GM23338 (cell line): ENCODE results near the gene OTOG. TPM values are rescaled to one million over a fixed set of nuclear protein-coding genes. Genes with fewer than 3 reads are reported as not detected.

Experiments
- ATAC-seq: fragments of 200-7000 bp; cut with Tn5 transposase; 3 replicates; pipeline ENCODE4 v1.9.1; 2020
- DNase-seq: peaks from one replicate; pipeline ENCODE4 v3.0.0-alpha.2; 2015; ENCODE audit warnings: low spot score
- H2AFZ ChIP-seq: fragments of 200-600 bp; sonication (generic); 2 replicates; pipeline ENCODE4 v1.8.0; 2016; ENCODE audit warnings: antibody characterized with exemption, mild to moderate bottlenecking, moderate library complexity
- H3F3A ChIP-seq: fragments of 200-600 bp; sonication (generic); replicated peaks from 2 replicates; pipeline ENCODE4 v1.8.0; 2017; ENCODE audit warnings: antibody characterized with exemption, mixed run types, low read depth
- H3K27ac ChIP-seq: fragments of 200-600 bp; sonication (generic); 2 replicates; pipeline ENCODE4 v1.6.1; 2016; ENCODE audit warnings: low read depth
- H3K27me3 ChIP-seq: fragments of 200-600 bp; sonication (generic); 2 replicates; pipeline ENCODE4 v1.8.0; 2016; ENCODE audit warnings: mild to moderate bottlenecking, mixed run types, moderate library complexity; ENCODE audit not compliant: insufficient read depth
- H3K36me3 ChIP-seq: fragments of 200-600 bp; sonication (generic); 2 replicates; pipeline ENCODE4 v1.8.0; 2016; ENCODE audit warnings: mild to moderate bottlenecking; ENCODE audit not compliant: insufficient read depth
- H3K4me1 ChIP-seq: fragments of 200-600 bp; sonication (generic); 2 replicates; pipeline ENCODE4 v1.8.0; 2016; ENCODE audit warnings: mild to moderate bottlenecking, moderate library complexity; ENCODE audit not compliant: insufficient read depth
- H3K4me2 ChIP-seq: fragments of 200-600 bp; sonication (generic); 2 replicates; pipeline ENCODE4 v1.7.1; 2017; ENCODE audit warnings: mixed run types
- H3K4me3 ChIP-seq: fragments of 200-600 bp; sonication (generic); 2 replicates; pipeline ENCODE4 v1.6.1; 2016; ENCODE audit warnings: mixed run types
- H3K79me2 ChIP-seq: fragments of 200-600 bp; sonication (generic); replicated peaks from 2 replicates; pipeline ENCODE4 v1.8.0; 2017; ENCODE audit warnings: mild to moderate bottlenecking; ENCODE audit not compliant: insufficient read depth
- H3K9me2 ChIP-seq: fragments of 200-600 bp; sonication (generic); 2 replicates; pipeline ENCODE4 v1.8.0; 2017; ENCODE audit not compliant: insufficient read depth
- H4K20me1 ChIP-seq: fragments of 200-600 bp; sonication (generic); replicated peaks from 2 replicates; pipeline ENCODE4 v1.8.0; 2017; ENCODE audit warnings: mild to moderate bottlenecking; ENCODE audit not compliant: insufficient read depth
- H3K27ac Mint-ChIP-seq: 2 replicates; pipeline ENCODE4 v1.8.0; 2020; ENCODE audit warnings: inconsistent platforms, mild to moderate bottlenecking, moderate library complexity, mixed read lengths
- H3K27me3 Mint-ChIP-seq: 3 replicates; pipeline ENCODE4 v1.8.0; 2022; ENCODE audit warnings: low read depth, mild to moderate bottlenecking, moderate library complexity, mixed read lengths, inconsistent platforms; ENCODE audit not compliant: insufficient read depth, poor library complexity
- H3K36me3 Mint-ChIP-seq: 3 replicates; pipeline ENCODE4 v1.8.0; 2021; ENCODE audit warnings: low read depth, mild to moderate bottlenecking, inconsistent platforms, moderate library complexity, mixed read lengths
- H3K4me1 Mint-ChIP-seq: 3 replicates; pipeline ENCODE4 v1.8.0; 2020; ENCODE audit warnings: mild to moderate bottlenecking, inconsistent platforms, mixed read lengths
- H3K4me3 Mint-ChIP-seq: 3 replicates; pipeline ENCODE4 v1.8.0; 2021; ENCODE audit warnings: moderate library complexity, mild to moderate bottlenecking, inconsistent platforms, mixed read lengths
- H3K9me3 Mint-ChIP-seq: 3 replicates; pipeline ENCODE4 v1.8.0; 2020; ENCODE audit warnings: moderate library complexity, mild to moderate bottlenecking, inconsistent platforms, mixed read lengths
- CREB1 ChIP-seq: fragments of 250-450 bp; sonication (Bioruptor Pico); IDR thresholded peaks from 2 replicates; pipeline ENCODE4 v1.5.0; 2020; ENCODE audit warnings: low read depth, mild to moderate bottlenecking, moderate library complexity
- EZH2 ChIP-seq: fragments of 200-600 bp; sonication (generic); IDR thresholded peaks from one replicate; pipeline ENCODE4 v1.8.0; 2017; ENCODE audit warnings: antibody characterized with exemption, mild to moderate bottlenecking, low read depth; ENCODE audit not compliant: unreplicated experiment
- EZH2phosphoT487 ChIP-seq: fragments of 200-600 bp; sonication (generic); IDR thresholded peaks from one replicate; pipeline ENCODE4 v1.8.1; 2018; ENCODE audit warnings: antibody characterized with exemption; ENCODE audit not compliant: unreplicated experiment
- JUNB ChIP-seq: IDR thresholded peaks from one replicate; pipeline ENCODE4 v1.6.1; 2016; ENCODE audit warnings: antibody characterized with exemption; ENCODE audit not compliant: unreplicated experiment
- NANOG ChIP-seq: IDR thresholded peaks from 2 replicates; pipeline ENCODE4 v1.6.1; 2016; ENCODE audit warnings: antibody characterized with exemption, borderline replicate concordance
- POLR2AphosphoS5 ChIP-seq: IDR thresholded peaks from 2 replicates; pipeline ENCODE4 v1.6.1; 2016; ENCODE audit warnings: antibody characterized with exemption, low read depth
- STAT1 ChIP-seq: IDR thresholded peaks from one replicate; pipeline ENCODE4 v1.6.1; 2016; ENCODE audit warnings: antibody characterized with exemption; ENCODE audit not compliant: unreplicated experiment
- ZNF114 ChIP-seq: fragments of 250-450 bp; sonication (Bioruptor Pico); IDR thresholded peaks from 2 replicates; pipeline ENCODE4 v1.5.0; 2020; ENCODE audit warnings: mild to moderate bottlenecking, moderate library complexity
- ZNF331 ChIP-seq: fragments of 250-450 bp; sonication (Bioruptor Pico); IDR thresholded peaks from 2 replicates; pipeline ENCODE4 v1.5.0; 2020; ENCODE audit warnings: low read depth, mild to moderate bottlenecking, moderate library complexity
- polyA plus RNA-seq: library from polyadenylated mRNA; unstranded; fragments of >200 nt; fragmentation: Nextera tagmentation; extraction: Ambion mirVana; gene quantifications from 2 replicates; pipeline ENCODE4 v1.2.1, GENCODE V29; 2016
- total RNA-seq: library from RNA; depleted of rRNA; stranded (reverse); fragments of >200 nt; shearing (Covaris generic); gene quantifications from 2 replicates; pipeline ENCODE4 v1.2.3, GENCODE V29; 2014
- TF ChIP-seq, protein P1 (sequence below), 2 experiments: fragments of 200-600 bp in 1 of 2; sonication (generic) in 1 of 2; conservative IDR thresholded peaks; 2 replicates each; pipeline versions ENCODE4 v1.5.1 to v1.6.1; 2016 to 2017; ENCODE audit warnings: antibody characterized with exemption in 2 of 2, low read depth in 2 of 2, mild to moderate bottlenecking in 2 of 2, moderate library complexity in 1 of 2
- TF ChIP-seq, protein P2 (sequence below): IDR thresholded peaks from 2 replicates; pipeline ENCODE4 v1.6.1; 2016; ENCODE audit warnings: antibody characterized with exemption
- TF ChIP-seq, protein P3 (sequence below): fragments of 250-450 bp; sonication (Bioruptor Pico); IDR thresholded peaks from 2 replicates; pipeline ENCODE4 v1.5.0; 2020; ENCODE audit warnings: mild to moderate bottlenecking, moderate library complexity
- TF ChIP-seq, protein P4 (sequence below): IDR thresholded peaks from one replicate; pipeline ENCODE4 v1.6.1; 2018; ENCODE audit warnings: antibody characterized with exemption; ENCODE audit not compliant: unreplicated experiment

OTOG gene
- total and polyA plus RNA-seq, 2 experiments from 2014 or later = 0.40 to 0.52 TPM

DNA sequence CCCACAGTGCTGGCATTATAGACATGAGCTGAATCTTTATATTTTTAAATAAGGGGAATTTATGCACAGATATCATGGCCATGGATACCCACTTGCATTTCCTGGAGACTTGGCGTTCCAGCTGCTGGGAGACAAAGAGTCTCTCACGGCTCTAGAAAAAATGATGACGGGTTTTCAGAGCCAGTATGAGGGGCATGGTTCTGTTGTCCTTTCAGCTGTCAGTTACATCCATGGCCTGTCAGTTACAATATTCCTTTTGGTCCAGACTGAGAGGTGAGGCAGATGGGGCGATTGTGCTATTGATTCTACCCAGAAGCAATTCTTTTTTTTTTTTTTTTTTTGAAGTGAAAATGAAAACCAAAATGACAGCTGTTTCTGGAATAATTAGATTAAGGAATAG is 32.6 kb upstream of the OTOG start:
- Histone ChIP-seq H2AFZ (no peak overlapping the region), H3K4me2 (no peak overlapping the region), H3K27ac (no peak overlapping the region), H3F3A (no peaks in the 10 kb centered on the region), H3K9me2 (no peaks in the 10 kb centered on the region), H4K20me1 (no peaks in the 10 kb centered on the region), H3K79me2 (no peaks in the 10 kb centered on the region), H3K36me3 (no peaks in the 10 kb centered on the region), H3K27me3 (no peaks in the 10 kb centered on the region), H3K4me1 (peaks cover 12% of the 10 kb centered on the region; the same call in 1 of the 2 replicates), H3K4me3 (no peak overlapping the region)
- Mint-ChIP-seq H3K4me3 (no peak overlapping the region), H3K27me3 (peaks cover 2% of the 10 kb centered on the region), H3K27ac (no peak overlapping the region), H3K9me3 (no peaks in the 10 kb centered on the region), H3K36me3 (no peaks in the 10 kb centered on the region; the same call in 2 of the 3 replicates), H3K4me1 (peaks cover 27% of the 10 kb centered on the region)
- DNase-seq (no peak), ATAC-seq (no peak)
- TF ChIP-seq EZH2phosphoT487 = no peak
- no peak for TF ChIP-seq ZNF114
- TF ChIP-seq, protein P1, sequence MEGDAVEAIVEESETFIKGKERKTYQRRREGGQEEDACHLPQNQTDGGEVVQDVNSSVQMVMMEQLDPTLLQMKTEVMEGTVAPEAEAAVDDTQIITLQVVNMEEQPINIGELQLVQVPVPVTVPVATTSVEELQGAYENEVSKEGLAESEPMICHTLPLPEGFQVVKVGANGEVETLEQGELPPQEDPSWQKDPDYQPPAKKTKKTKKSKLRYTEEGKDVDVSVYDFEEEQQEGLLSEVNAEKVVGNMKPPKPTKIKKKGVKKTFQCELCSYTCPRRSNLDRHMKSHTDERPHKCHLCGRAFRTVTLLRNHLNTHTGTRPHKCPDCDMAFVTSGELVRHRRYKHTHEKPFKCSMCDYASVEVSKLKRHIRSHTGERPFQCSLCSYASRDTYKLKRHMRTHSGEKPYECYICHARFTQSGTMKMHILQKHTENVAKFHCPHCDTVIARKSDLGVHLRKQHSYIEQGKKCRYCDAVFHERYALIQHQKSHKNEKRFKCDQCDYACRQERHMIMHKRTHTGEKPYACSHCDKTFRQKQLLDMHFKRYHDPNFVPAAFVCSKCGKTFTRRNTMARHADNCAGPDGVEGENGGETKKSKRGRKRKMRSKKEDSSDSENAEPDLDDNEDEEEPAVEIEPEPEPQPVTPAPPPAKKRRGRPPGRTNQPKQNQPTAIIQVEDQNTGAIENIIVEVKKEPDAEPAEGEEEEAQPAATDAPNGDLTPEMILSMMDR (conservative IDR thresholded peaks at IDR 0.05; ENCODE audit: low read depth in 2 of 2) = no peak
- TF ChIP-seq, protein P2, sequence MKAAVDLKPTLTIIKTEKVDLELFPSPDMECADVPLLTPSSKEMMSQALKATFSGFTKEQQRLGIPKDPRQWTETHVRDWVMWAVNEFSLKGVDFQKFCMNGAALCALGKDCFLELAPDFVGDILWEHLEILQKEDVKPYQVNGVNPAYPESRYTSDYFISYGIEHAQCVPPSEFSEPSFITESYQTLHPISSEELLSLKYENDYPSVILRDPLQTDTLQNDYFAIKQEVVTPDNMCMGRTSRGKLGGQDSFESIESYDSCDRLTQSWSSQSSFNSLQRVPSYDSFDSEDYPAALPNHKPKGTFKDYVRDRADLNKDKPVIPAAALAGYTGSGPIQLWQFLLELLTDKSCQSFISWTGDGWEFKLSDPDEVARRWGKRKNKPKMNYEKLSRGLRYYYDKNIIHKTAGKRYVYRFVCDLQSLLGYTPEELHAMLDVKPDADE = no peak
- no peak for TF ChIP-seq STAT1
- TF ChIP-seq POLR2AphosphoS5 = no peak
- no peak for TF ChIP-seq JUNB
- TF ChIP-seq, protein P3, sequence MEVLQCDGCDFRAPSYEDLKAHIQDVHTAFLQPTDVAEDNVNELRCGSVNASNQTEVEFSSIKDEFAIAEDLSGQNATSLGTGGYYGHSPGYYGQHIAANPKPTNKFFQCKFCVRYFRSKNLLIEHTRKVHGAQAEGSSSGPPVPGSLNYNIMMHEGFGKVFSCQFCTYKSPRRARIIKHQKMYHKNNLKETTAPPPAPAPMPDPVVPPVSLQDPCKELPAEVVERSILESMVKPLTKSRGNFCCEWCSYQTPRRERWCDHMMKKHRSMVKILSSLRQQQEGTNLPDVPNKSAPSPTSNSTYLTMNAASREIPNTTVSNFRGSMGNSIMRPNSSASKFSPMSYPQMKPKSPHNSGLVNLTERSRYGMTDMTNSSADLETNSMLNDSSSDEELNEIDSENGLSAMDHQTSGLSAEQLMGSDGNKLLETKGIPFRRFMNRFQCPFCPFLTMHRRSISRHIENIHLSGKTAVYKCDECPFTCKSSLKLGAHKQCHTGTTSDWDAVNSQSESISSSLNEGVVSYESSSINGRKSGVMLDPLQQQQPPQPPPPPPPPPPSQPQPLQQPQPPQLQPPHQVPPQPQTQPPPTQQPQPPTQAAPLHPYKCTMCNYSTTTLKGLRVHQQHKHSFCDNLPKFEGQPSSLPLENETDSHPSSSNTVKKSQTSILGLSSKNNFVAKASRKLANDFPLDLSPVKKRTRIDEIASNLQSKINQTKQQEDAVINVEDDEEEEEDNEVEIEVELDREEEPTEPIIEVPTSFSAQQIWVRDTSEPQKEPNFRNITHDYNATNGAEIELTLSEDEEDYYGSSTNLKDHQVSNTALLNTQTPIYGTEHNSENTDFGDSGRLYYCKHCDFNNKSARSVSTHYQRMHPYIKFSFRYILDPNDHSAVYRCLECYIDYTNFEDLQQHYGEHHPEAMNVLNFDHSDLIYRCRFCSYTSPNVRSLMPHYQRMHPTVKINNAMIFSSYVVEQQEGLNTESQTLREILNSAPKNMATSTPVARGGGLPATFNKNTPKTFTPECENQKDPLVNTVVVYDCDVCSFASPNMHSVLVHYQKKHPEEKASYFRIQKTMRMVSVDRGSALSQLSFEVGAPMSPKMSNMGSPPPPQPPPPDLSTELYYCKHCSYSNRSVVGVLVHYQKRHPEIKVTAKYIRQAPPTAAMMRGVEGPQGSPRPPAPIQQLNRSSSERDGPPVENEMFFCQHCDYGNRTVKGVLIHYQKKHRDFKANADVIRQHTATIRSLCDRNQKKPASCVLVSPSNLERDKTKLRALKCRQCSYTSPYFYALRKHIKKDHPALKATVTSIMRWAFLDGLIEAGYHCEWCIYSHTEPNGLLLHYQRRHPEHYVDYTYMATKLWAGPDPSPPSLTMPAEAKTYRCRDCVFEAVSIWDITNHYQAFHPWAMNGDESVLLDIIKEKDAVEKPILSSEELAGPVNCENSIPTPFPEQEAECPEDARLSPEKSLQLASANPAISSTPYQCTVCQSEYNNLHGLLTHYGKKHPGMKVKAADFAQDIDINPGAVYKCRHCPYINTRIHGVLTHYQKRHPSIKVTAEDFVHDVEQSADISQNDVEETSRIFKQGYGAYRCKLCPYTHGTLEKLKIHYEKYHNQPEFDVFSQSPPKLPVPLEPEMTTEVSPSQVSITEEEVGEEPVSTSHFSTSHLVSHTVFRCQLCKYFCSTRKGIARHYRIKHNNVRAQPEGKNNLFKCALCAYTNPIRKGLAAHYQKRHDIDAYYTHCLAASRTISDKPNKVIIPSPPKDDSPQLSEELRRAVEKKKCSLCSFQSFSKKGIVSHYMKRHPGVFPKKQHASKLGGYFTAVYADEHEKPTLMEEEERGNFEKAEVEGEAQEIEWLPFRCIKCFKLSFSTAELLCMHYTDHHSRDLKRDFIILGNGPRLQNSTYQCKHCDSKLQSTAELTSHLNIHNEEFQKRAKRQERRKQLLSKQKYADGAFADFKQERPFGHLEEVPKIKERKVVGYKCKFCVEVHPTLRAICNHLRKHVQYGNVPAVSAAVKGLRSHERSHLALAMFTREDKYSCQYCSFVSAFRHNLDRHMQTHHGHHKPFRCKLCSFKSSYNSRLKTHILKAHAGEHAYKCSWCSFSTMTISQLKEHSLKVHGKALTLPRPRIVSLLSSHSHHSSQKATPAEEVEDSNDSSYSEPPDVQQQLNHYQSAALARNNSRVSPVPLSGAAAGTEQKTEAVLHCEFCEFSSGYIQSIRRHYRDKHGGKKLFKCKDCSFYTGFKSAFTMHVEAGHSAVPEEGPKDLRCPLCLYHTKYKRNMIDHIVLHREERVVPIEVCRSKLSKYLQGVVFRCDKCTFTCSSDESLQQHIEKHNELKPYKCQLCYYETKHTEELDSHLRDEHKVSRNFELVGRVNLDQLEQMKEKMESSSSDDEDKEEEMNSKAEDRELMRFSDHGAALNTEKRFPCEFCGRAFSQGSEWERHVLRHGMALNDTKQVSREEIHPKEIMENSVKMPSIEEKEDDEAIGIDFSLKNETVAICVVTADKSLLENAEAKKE (CRISPR knock-in tag) = no peak
- no peak for TF ChIP-seq CREB1
- no peak for TF ChIP-seq NANOG
- no peak for TF ChIP-seq EZH2
- TF ChIP-seq ZNF331 (CRISPR knock-in tag) = no peak
- TF ChIP-seq, protein P4, sequence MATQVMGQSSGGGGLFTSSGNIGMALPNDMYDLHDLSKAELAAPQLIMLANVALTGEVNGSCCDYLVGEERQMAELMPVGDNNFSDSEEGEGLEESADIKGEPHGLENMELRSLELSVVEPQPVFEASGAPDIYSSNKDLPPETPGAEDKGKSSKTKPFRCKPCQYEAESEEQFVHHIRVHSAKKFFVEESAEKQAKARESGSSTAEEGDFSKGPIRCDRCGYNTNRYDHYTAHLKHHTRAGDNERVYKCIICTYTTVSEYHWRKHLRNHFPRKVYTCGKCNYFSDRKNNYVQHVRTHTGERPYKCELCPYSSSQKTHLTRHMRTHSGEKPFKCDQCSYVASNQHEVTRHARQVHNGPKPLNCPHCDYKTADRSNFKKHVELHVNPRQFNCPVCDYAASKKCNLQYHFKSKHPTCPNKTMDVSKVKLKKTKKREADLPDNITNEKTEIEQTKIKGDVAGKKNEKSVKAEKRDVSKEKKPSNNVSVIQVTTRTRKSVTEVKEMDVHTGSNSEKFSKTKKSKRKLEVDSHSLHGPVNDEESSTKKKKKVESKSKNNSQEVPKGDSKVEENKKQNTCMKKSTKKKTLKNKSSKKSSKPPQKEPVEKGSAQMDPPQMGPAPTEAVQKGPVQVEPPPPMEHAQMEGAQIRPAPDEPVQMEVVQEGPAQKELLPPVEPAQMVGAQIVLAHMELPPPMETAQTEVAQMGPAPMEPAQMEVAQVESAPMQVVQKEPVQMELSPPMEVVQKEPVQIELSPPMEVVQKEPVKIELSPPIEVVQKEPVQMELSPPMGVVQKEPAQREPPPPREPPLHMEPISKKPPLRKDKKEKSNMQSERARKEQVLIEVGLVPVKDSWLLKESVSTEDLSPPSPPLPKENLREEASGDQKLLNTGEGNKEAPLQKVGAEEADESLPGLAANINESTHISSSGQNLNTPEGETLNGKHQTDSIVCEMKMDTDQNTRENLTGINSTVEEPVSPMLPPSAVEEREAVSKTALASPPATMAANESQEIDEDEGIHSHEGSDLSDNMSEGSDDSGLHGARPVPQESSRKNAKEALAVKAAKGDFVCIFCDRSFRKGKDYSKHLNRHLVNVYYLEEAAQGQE = no peak
